IMR-90 (cell line): Measurements from ENCODE around the gene VMO1. TPM values are rescaled to one million over a fixed set of nuclear protein-coding genes. Genes with fewer than 3 reads are reported as not detected.

Source experiments
- ATAC-seq: fragments of 200-7000 bp; cut with Tn5 transposase; 2 replicates; pipeline ENCODE4 v1.9.1; 2020; ENCODE audit warnings: low read depth, mild to moderate bottlenecking, moderate library complexity
- BruUV-seq: library from RNA; stranded (reverse); fragments of 400-500 nt; replicated peaks from 2 replicates; lab custom pipeline; 2021; lab: Mats Ljungman, UMichigan
- CTCF ChIA-PET: fragments of 300-600 bp; formaldehyde crosslinking; extraction: SDS; loops from one replicate; lab custom pipeline; 2021; ENCODE audit warnings: antibody characterized with exemption; lab: Yijun Ruan, JAX
- POLR2A ChIA-PET: fragments of 300-600 bp; sonication (Branson Sonifier 250); formaldehyde crosslinking; loops from one replicate; lab custom pipeline; 2022; ENCODE audit warnings: antibody characterized with exemption; ENCODE audit not compliant: unreplicated experiment; lab: Charles Lee
- DNase-seq: peaks from one replicate; pipeline ENCODE4 v3.0.0; 2013
- H2AFZ ChIP-seq: replicated peaks from 2 replicates; pipeline ENCODE3; 2013; ENCODE audit warnings: low read length, mild to moderate bottlenecking; ENCODE audit not compliant: poor library complexity
- H2AK5ac ChIP-seq: 2 replicates; pipeline ENCODE4 v1.6.1; 2013; ENCODE audit warnings: low read depth, low read length, inconsistent platforms
- H2AK9ac ChIP-seq: replicated peaks from 2 replicates; pipeline ENCODE3; 2013; ENCODE audit warnings: mild to moderate bottlenecking, low read depth, low read length, moderate library complexity; ENCODE audit not compliant: poor library complexity
- H2BK120ac ChIP-seq: 2 replicates; pipeline ENCODE4 v1.6.1; 2013; ENCODE audit warnings: low read depth, low read length, inconsistent platforms
- H2BK15ac ChIP-seq: 3 replicates; pipeline ENCODE4 v1.6.1; 2013; ENCODE audit warnings: low read depth, low read length, inconsistent platforms
- H2BK20ac ChIP-seq: 2 replicates; pipeline ENCODE4 v1.6.1; 2013; ENCODE audit warnings: low read depth, mild to moderate bottlenecking, inconsistent platforms, low read length, moderate library complexity
- H2BK5ac ChIP-seq: 2 replicates; pipeline ENCODE4 v1.6.1; 2013; ENCODE audit warnings: mild to moderate bottlenecking, low read depth, low read length, inconsistent platforms; ENCODE audit not compliant: poor library complexity, severe bottlenecking
- H3K14ac ChIP-seq: replicated peaks from 2 replicates; pipeline ENCODE4 v1.6.1; 2013; ENCODE audit warnings: low read depth, low read length, inconsistent platforms
- H3K18ac ChIP-seq: 2 replicates; pipeline ENCODE4 v1.6.1; 2013; ENCODE audit warnings: low read depth, low read length, control low read depth
- H3K23ac ChIP-seq: 2 replicates; pipeline ENCODE4 v1.6.1; 2013; ENCODE audit warnings: low read depth, low read length, inconsistent platforms
- H3K27ac ChIP-seq: 2 replicates; pipeline ENCODE4 v1.5.1; 2013; ENCODE audit warnings: mild to moderate bottlenecking, control low read depth, low read length; ENCODE audit not compliant: insufficient read depth
- H3K27me3 ChIP-seq: 2 replicates; pipeline ENCODE4 v1.6.1; 2013; ENCODE audit warnings: low read length; ENCODE audit not compliant: control insufficient read depth, insufficient read depth
- H3K36me3 ChIP-seq: 2 replicates; pipeline ENCODE4 v1.6.1; 2013; ENCODE audit warnings: low read length, mixed read lengths; ENCODE audit not compliant: control insufficient read depth, insufficient read depth
- H3K4ac ChIP-seq: 2 replicates; pipeline ENCODE4 v1.6.1; 2013; ENCODE audit warnings: low read depth, low read length, inconsistent platforms
- H3K4me1 ChIP-seq: 2 replicates; pipeline ENCODE4 v1.6.1; 2013; ENCODE audit warnings: low read length, mixed read lengths; ENCODE audit not compliant: control insufficient read depth, insufficient read depth
- H3K4me2 ChIP-seq: 2 replicates; pipeline ENCODE4 v1.6.1; 2013; ENCODE audit warnings: low read depth, mild to moderate bottlenecking, control low read depth, low read length, moderate library complexity
- H3K4me3 ChIP-seq: 2 replicates; pipeline ENCODE4 v1.5.1; 2013; ENCODE audit warnings: low read depth, mild to moderate bottlenecking, control low read depth, low read length, moderate library complexity; ENCODE audit not compliant: insufficient read depth
- H3K56ac ChIP-seq: 2 replicates; pipeline ENCODE4 v1.6.1; 2013; ENCODE audit warnings: low read length, inconsistent platforms; ENCODE audit not compliant: insufficient read depth; ENCODE audit errors: extremely low read depth
- H3K79me1 ChIP-seq, 2 experiments: 2 replicates each; pipeline ENCODE4 v1.6.1; 2013; ENCODE audit warnings: low read length in 2 of 2, inconsistent platforms in 1 of 2, low read depth in 1 of 2
- H3K9ac ChIP-seq: 2 replicates; pipeline ENCODE4 v1.6.1; 2013; ENCODE audit warnings: low read depth, low read length, control low read depth
- H3K9me1 ChIP-seq: 2 replicates; pipeline ENCODE4 v1.6.1; 2013; ENCODE audit warnings: low read length, inconsistent platforms; ENCODE audit not compliant: insufficient read depth
- H3K9me3 ChIP-seq: 2 replicates; pipeline ENCODE4 v1.6.1; 2013; ENCODE audit warnings: low read length; ENCODE audit not compliant: control insufficient read depth, insufficient read depth
- H4K20me1 ChIP-seq: 2 replicates; pipeline ENCODE4 v1.6.1; 2013; ENCODE audit warnings: low read length, inconsistent platforms; ENCODE audit not compliant: insufficient read depth
- H4K5ac ChIP-seq: 2 replicates; pipeline ENCODE4 v1.6.1; 2013; ENCODE audit warnings: mild to moderate bottlenecking, low read depth, low read length, control low read depth
- H4K8ac ChIP-seq, 2 experiments: 2 replicates each; pipeline ENCODE4 v1.6.1; 2013; ENCODE audit warnings: low read depth in 2 of 2, low read length in 2 of 2, control low read depth in 1 of 2, inconsistent platforms in 1 of 2
- H4K91ac ChIP-seq: 2 replicates; pipeline ENCODE4 v1.6.1; 2013; ENCODE audit warnings: low read depth, low read length, inconsistent platforms; ENCODE audit not compliant: insufficient read depth
- CHD1 ChIP-seq: IDR thresholded peaks from 2 replicates; pipeline ENCODE4 v1.6.1; 2012; ENCODE audit warnings: low read depth, low read length, improper control_type of control experiment
- WGBS, 2 experiments: methylation state at CpG; one replicate each; pipeline versions ENCODE4 v1.1.5 to v1.1.7; 2013; ENCODE audit warnings: missing lambda C conversion rate in 2 of 2; ENCODE audit not compliant: insufficient read length in 1 of 2; ENCODE audit errors: extremely low coverage in 2 of 2; 5-methylcytosine and 5-hydroxymethylcytosine counted together
- dilution Hi-C: fragments of 300-500 bp; cut with HindIII; formaldehyde crosslinking; loops from one replicate; pipeline ENCODE4 v1.14.3; 2018; ENCODE audit warnings: low sequenced_read_pairs; ENCODE audit not compliant: unreplicated experiment
- in situ Hi-C: fragments of 300-500 bp; cut with MboI; formaldehyde crosslinking; loops from 3 replicates; pipeline ENCODE4 v1.14.3; 2019; ENCODE audit warnings: low sequenced_read_pairs, inconsistent platforms, mixed read lengths
- intact Hi-C: fragments of 100-400 bp; cut with micrococcal nuclease; formaldehyde crosslinking; loops from 2 replicates; pipeline ENCODE4 v1.10.0; 2022
- polyA plus RNA-seq, 3 experiments: library from polyadenylated mRNA; depleted of rRNA; stranded (reverse); fragments of >200 nt; gene quantifications; 2 replicates each; pipeline ENCODE4 v1.2.3, GENCODE V29; 2012; ENCODE audit warnings: low replicate concordance in 1 of 3
- total RNA-seq: library from RNA; depleted of rRNA; stranded (reverse); fragments of >200 nt; gene quantifications from 2 replicates; pipeline ENCODE4 v1.2.3, GENCODE V29; 2012

VMO1 gene
- total and polyA plus RNA-seq, 2 of the 4 experiments (the other 2 are of a cell fraction), result 0.14 TPM; not detected in 1

GRCh38 chr17:4764595-4764994 lies 21.6 kb downstream of the VMO1 start:
- peaks cover 12% of the 10 kb centered on the region for H3K27me3 ChIP-seq
- no peak overlapping the region for H2AFZ ChIP-seq
- H2BK15ac ChIP-seq, result no peak overlapping the region
- no peak overlapping the region for H4K5ac ChIP-seq
- CTCF ChIA-PET, result no interaction called here
- no peak overlapping the region for H3K23ac ChIP-seq
- ATAC-seq (no peak), DNase-seq (no peak)
- H3K4me3 ChIP-seq, result no peak overlapping the region
- intact Hi-C loops (no loop called here), dilution Hi-C loops (no loop called here), in situ Hi-C loops (no loop called here)
- no peak overlapping the region for H3K9ac ChIP-seq
- no peak for TF ChIP-seq CHD1
- H3K4me1 ChIP-seq, result no peaks in the 10 kb centered on the region
- H2BK120ac ChIP-seq, result no peak overlapping the region
- POLR2A ChIA-PET, result no interaction called here
- H3K18ac ChIP-seq, result no peak overlapping the region
- H4K20me1 ChIP-seq, result no peaks in the 10 kb centered on the region
- H3K14ac ChIP-seq, result no peak overlapping the region
- H3K9me3 ChIP-seq, result no peaks in the 10 kb centered on the region
- H3K4ac ChIP-seq, result no peak overlapping the region
- H2AK9ac ChIP-seq, result no peak overlapping the region
- H2BK5ac ChIP-seq, result no peak overlapping the region
- no CpG with 5 or more reads among the region's 3 CpGs for WGBS, 2 experiments
- no peak overlapping the region for H3K56ac ChIP-seq
- BruUV-seq, result no TSS peak
- no peak overlapping the region for H4K8ac ChIP-seq
- no peak overlapping the region for H3K27ac ChIP-seq
- no peak overlapping the region for H3K4me2 ChIP-seq
- H3K79me1 ChIP-seq, result no peaks in the 10 kb centered on the region
- no peak overlapping the region for H2BK20ac ChIP-seq
- H4K91ac ChIP-seq, result no peak overlapping the region
- H3K9me1 ChIP-seq, result 0 out of 2 replicates have a peak, but pooled peaks cover 3% of the 10 kb centered on the region
- no peak overlapping the region for H2AK5ac ChIP-seq
- no peaks in the 10 kb centered on the region for H3K36me3 ChIP-seq
